Activated CD8-positive, alpha-beta T cell treated with anti-CD3 and anti-CD28 coated beads for 36 hours (primary cell): ENCODE measurements around the gene TUBGCP3. TPM values are rescaled to one million over a fixed set of nuclear protein-coding genes. Genes with fewer than 3 reads are reported as not detected.

ENCODE experiments used
- ATAC-seq: fragments of 200-7000 bp; cut with Tn5 transposase; one replicate; pipeline ENCODE4 v1.10.0; 2021; ENCODE audit warnings: mild to moderate bottlenecking, moderate library complexity
- CTCF ChIA-PET: fragments of 350-600 bp; sonication (Branson Sonifier 250); formaldehyde crosslinking; loops from one replicate; lab custom pipeline; 2021; ENCODE audit warnings: antibody characterized with exemption; lab: Charles Lee
- POLR2A ChIA-PET: fragments of 350-600 bp; sonication (Branson Sonifier 250); formaldehyde crosslinking; loops from one replicate; lab custom pipeline; 2021; ENCODE audit warnings: antibody characterized with exemption; lab: Charles Lee
- DNase-seq: peaks from one replicate; pipeline ENCODE4 v3.0.0-alpha.2; 2020
- H3K27ac Mint-ChIP-seq: one replicate; pipeline ENCODE4 v1.8.0; 2021; ENCODE audit warnings: mild to moderate bottlenecking, mixed read lengths
- H3K27me3 Mint-ChIP-seq: one replicate; pipeline ENCODE4 v1.8.0; 2021; ENCODE audit warnings: mixed read lengths
- H3K36me3 Mint-ChIP-seq: one replicate; pipeline ENCODE4 v1.8.0; 2021; ENCODE audit warnings: low read depth, mixed read lengths
- H3K4me1 Mint-ChIP-seq: one replicate; pipeline ENCODE4 v1.8.0; 2021; ENCODE audit warnings: low read depth, mixed read lengths
- H3K4me3 Mint-ChIP-seq: one replicate; pipeline ENCODE4 v1.8.0; 2021; ENCODE audit warnings: mild to moderate bottlenecking, moderate library complexity, mixed read lengths
- H3K9me3 Mint-ChIP-seq: one replicate; pipeline ENCODE4 v1.8.0; 2021; ENCODE audit warnings: mixed read lengths
- intact Hi-C: fragments of 100-400 bp; cut with micrococcal nuclease; formaldehyde crosslinking; loops from one replicate; pipeline ENCODE4 v1.10.0; 2022
- total RNA-seq, 2 experiments: library from RNA; stranded (reverse); gene quantifications; one replicate each; pipeline ENCODE4 v1.2.3, GENCODE V29; 2021
- TF ChIP-seq, protein P1 (sequence below): fragments of 200-600 bp; IDR thresholded peaks from one replicate; pipeline ENCODE4 v1.8.0; 2022; ENCODE audit warnings: antibody characterized with exemption, mild to moderate bottlenecking

The TUBGCP3 gene
- total RNA-seq, 2 experiments from 2014 or later = 51.6 to 57.1 TPM

GRCh38 chr13:112444416-112445399 is 143.2 kb downstream of the TUBGCP3 start:
- H3K4me3 Mint-ChIP-seq = no peak overlapping the region
- H3K4me1 Mint-ChIP-seq = no peaks in the 10 kb centered on the region
- ATAC-seq = no peak
- POLR2A ChIA-PET = no interaction called here
- H3K27me3 Mint-ChIP-seq = peaks cover 20% of the 10 kb centered on the region
- CTCF ChIA-PET = interaction anchor here (0.8 to 2.8 kb wide), 6 partner anchors 9 to 970 kb away, joined by 3 to 19 read pairs (median 4); no protein-coding TSS in a partner anchor
- H3K9me3 Mint-ChIP-seq = no peaks in the 10 kb centered on the region
- DNase-seq = no peak
- intact Hi-C loops = loop anchor here (10.0 kb wide), 1 partner anchor 970 kb away; no protein-coding TSS in a partner anchor
- no peaks in the 10 kb centered on the region for H3K36me3 Mint-ChIP-seq
- TF ChIP-seq, protein P1, sequence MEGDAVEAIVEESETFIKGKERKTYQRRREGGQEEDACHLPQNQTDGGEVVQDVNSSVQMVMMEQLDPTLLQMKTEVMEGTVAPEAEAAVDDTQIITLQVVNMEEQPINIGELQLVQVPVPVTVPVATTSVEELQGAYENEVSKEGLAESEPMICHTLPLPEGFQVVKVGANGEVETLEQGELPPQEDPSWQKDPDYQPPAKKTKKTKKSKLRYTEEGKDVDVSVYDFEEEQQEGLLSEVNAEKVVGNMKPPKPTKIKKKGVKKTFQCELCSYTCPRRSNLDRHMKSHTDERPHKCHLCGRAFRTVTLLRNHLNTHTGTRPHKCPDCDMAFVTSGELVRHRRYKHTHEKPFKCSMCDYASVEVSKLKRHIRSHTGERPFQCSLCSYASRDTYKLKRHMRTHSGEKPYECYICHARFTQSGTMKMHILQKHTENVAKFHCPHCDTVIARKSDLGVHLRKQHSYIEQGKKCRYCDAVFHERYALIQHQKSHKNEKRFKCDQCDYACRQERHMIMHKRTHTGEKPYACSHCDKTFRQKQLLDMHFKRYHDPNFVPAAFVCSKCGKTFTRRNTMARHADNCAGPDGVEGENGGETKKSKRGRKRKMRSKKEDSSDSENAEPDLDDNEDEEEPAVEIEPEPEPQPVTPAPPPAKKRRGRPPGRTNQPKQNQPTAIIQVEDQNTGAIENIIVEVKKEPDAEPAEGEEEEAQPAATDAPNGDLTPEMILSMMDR = no peak
- no peak overlapping the region for H3K27ac Mint-ChIP-seq

DNA sequence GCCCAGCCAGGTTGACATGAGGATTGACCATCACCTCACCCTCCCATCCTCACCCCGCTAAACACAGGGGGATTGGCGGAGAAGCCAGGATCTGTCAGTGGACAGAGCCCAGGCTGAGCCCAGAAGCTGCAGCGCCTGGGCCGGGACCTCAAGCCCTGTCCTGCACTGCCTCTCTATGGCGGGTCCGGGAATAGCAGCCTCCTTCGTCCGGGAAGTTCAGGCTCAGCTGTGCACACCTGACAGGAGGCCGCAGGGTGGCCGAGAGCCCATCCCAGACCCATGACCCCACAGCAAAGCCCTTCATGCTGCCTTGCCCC is 144.0 kb downstream of the TUBGCP3 start:
- intact Hi-C loops = loop anchor here (10.0 kb wide), 1 partner anchor 969 kb away; no protein-coding TSS in a partner anchor
- ChIA-PET POLR2A (interaction anchor here (0.5 kb wide), 1 partner anchor 968 kb away, joined by 3 read pairs; no protein-coding TSS in a partner anchor), CTCF (interaction anchor here (0.8 to 2.8 kb wide), 7 partner anchors 10 to 969 kb away, joined by 3 to 19 read pairs (median 3); no protein-coding TSS in a partner anchor)
- Mint-ChIP-seq H3K4me1 (no peaks in the 10 kb centered on the region), H3K27me3 (peaks cover 20% of the 10 kb centered on the region), H3K9me3 (no peaks in the 10 kb centered on the region), H3K27ac (no peak overlapping the region), H3K36me3 (no peaks in the 10 kb centered on the region), H3K4me3 (no peak overlapping the region)
- DNase-seq (peak; percentile 75), ATAC-seq (peak; percentile 92)
- TF ChIP-seq, protein P1 = peak; percentile 87

GRCh38 chr13:112443191-112443994 is 144.6 kb downstream of the TUBGCP3 start:
- POLR2A ChIA-PET = interaction anchor here (0.5 kb wide), 1 partner anchor 968 kb away, joined by 3 read pairs; no protein-coding TSS in a partner anchor
- Mint-ChIP-seq H3K27me3 (peaks cover 20% of the 10 kb centered on the region), H3K4me3 (no peak overlapping the region), H3K36me3 (no peaks in the 10 kb centered on the region), H3K4me1 (no peaks in the 10 kb centered on the region), H3K9me3 (no peaks in the 10 kb centered on the region), H3K27ac (no peak overlapping the region)
- TF ChIP-seq, protein P1 = no peak
- peak; percentile 47 for ATAC-seq
- DNase-seq = peak; percentile 28
- intact Hi-C loops = loop anchor here (10.0 kb wide), 1 partner anchor 969 kb away; no protein-coding TSS in a partner anchor
- CTCF ChIA-PET = interaction anchor here (0.8 to 2.8 kb wide), 12 partner anchors 11 to 969 kb away, joined by 3 to 19 read pairs (median 3); no protein-coding TSS in a partner anchor

DNA sequence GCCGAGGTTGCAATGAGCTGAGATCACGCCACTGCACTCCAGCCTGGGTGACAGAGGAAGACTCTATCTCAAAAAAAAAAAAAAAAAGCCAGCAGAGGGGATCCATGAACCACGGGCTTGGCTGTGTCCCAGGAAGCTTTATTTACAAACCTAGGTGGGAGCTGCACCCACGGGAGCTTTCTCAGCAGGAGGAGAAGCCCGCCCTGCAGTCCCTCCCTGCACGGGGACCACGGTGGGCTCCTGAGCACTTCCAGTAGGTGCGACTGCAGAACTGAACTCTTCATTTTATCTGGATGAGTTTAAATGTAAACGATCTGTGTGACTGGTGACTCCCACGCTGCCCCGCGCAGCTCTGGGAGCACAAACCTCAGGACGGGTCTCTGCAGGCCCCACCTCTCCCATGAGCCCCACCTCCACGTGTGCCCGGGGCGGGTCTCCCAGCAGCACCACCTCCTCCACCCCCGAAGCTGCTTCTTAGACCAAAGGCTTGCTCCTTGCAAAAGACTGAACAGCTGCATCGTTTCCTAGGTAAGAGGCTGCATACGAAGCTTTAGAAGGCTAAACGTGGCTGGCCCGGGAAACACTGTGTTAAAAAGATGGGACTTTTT is 145.4 kb downstream of the TUBGCP3 start:
- ATAC-seq = no peak
- Mint-ChIP-seq H3K9me3 (no peaks in the 10 kb centered on the region), H3K36me3 (no peaks in the 10 kb centered on the region), H3K27ac (no peak overlapping the region), H3K4me1 (no peaks in the 10 kb centered on the region), H3K4me3 (no peak overlapping the region), H3K27me3 (peaks cover 22% of the 10 kb centered on the region)
- CTCF ChIA-PET = interaction anchor here (0.9 to 2.8 kb wide), 9 partner anchors 11 to 968 kb away, joined by 3 to 19 read pairs (median 3); no protein-coding TSS in a partner anchor
- intact Hi-C loops = loop anchor here (10.0 kb wide), 1 partner anchor 968 kb away; no protein-coding TSS in a partner anchor
- no peak for DNase-seq
- POLR2A ChIA-PET = no interaction called here
- TF ChIP-seq, protein P1 = no peak
